Testis (tissue), 2 donors: ENCODE measurements around the gene POLR3F.
"Not testable (repeated sequence)": the region's sequence is repeated elsewhere in the genome, so short reads cannot be mapped to it uniquely, and the experiment has no call there.

Experiments used
- POLR2A ChIP-seq: fragments of 450-650 bp; IDR thresholded peaks from one replicate; pipeline ENCODE4 v1.6.1; 2017; ENCODE audit warnings: antibody characterized with exemption, mild to moderate bottlenecking, moderate library complexity
- TF ChIP-seq, protein P1 (sequence below), 3 experiments: fragments of 450-650 bp in 2 of 3; fragments of 200-600 bp in 1 of 3; sonication (generic) in 1 of 3; IDR thresholded peaks; one replicate each; pipeline ENCODE4 v1.5.1; 2016 to 2019; ENCODE audit warnings: antibody characterized with exemption in 3 of 3, mild to moderate bottlenecking in 2 of 3, moderate library complexity in 1 of 3

DNA sequence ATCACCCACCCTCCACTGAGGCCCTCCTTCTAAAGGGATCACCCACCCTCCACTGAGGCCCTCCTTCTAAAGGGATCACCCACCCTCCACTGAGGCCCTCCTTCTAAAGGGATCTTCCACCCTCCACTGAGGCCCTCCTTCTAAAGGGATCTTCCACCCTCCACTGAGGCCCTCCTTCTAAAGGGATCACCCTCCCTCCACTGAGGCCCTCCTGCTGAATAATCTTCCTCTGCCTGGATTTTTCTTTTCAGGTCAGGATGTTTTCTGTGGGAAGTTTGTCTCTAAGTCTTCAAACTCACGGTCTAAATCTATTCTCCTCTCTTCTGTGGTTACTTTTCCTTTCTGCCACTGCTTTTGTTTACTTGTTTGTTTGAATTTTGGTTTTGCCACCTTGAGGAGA, 34.5 kb downstream of the POLR3F start:
- TF ChIP-seq, protein P1, sequence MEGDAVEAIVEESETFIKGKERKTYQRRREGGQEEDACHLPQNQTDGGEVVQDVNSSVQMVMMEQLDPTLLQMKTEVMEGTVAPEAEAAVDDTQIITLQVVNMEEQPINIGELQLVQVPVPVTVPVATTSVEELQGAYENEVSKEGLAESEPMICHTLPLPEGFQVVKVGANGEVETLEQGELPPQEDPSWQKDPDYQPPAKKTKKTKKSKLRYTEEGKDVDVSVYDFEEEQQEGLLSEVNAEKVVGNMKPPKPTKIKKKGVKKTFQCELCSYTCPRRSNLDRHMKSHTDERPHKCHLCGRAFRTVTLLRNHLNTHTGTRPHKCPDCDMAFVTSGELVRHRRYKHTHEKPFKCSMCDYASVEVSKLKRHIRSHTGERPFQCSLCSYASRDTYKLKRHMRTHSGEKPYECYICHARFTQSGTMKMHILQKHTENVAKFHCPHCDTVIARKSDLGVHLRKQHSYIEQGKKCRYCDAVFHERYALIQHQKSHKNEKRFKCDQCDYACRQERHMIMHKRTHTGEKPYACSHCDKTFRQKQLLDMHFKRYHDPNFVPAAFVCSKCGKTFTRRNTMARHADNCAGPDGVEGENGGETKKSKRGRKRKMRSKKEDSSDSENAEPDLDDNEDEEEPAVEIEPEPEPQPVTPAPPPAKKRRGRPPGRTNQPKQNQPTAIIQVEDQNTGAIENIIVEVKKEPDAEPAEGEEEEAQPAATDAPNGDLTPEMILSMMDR (IDR thresholded peaks at IDR 0.05): not testable (repeated sequence)
- TF ChIP-seq POLR2A: not testable (repeated sequence)
